Measurements from ENCODE around the gene DCTN1.
"Not testable (repeated sequence)": the region's sequence is repeated elsewhere in the genome, so short reads cannot be mapped to it uniquely, and the experiment has no call there.

The DCTN1 gene

DNA sequence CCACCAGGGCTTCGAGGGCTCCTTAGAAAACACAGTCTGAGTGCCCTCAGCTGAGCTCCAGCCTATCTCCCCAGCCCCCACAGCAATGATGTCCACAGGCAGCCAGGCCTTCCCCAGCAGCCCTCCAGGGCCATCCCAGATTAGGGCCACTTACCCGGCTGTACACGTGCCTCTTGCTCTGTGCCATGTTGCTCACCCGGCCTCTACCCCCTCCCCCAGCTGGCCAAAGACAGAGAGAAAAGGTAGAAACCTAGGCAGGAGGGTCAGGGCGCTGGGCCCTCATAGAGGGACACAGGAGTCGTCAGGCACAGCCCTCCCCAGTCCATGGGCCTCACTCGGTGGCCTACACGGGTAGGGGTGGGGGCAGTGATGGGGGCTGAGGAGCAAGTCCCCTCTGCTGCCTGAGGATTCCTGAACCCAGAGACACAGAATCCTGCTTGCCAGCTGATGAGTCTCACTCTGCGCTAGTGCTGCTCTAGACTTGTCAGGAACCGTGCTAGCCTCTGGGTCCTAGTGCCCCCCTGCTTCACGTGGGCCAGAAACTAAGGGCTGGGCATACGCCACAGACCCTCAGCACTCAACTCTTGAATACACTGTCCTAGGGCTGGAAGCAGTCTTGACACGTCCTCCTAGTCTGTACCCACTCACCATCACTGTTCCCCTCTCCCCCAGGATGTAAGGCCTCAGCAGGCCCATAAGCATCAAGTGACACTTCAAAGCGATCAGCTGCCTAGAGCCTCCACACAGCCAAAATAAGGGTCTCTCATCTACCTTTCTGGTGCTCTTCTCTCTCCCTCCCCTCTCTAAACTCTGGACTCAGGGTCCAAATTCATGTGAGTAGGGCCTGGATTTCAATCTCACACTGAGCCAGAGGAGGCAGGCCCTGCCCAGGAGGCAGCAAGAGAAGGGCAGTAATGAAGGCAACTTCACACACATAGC is at the start of gene DCTN1:
Gene DCTN1 (minus strand): TSS at position 461 of the 939 bp plus-strand sequence. CDS start 274 bp downstream, at position 187.
- Histone ChIP-seq H3K4me3 (ENCODE audit: low read length) (peak within 1 kb of the TSS; percentile 36), H3K9me3 (ENCODE audit: control insufficient read depth, low read depth, low read length) (no peaks in the 10 kb centered on the region), H3K9ac (ENCODE audit: low read length) (no peak within 1 kb of the TSS), H3K4me1 (ENCODE audit: control insufficient read depth, low read depth, low read length) (peaks cover 4% of the 10 kb centered on the region), H3K36me3 (ENCODE audit: control insufficient read depth, low read depth, low read length) (peaks cover 18% of the 10 kb centered on the region), H3K27me3 (ENCODE audit: control insufficient read depth, insufficient read depth, low read length) (no peaks in the 10 kb centered on the region), H3K27ac (ENCODE audit: low read length) (no peak within 1 kb of the TSS)

DNA sequence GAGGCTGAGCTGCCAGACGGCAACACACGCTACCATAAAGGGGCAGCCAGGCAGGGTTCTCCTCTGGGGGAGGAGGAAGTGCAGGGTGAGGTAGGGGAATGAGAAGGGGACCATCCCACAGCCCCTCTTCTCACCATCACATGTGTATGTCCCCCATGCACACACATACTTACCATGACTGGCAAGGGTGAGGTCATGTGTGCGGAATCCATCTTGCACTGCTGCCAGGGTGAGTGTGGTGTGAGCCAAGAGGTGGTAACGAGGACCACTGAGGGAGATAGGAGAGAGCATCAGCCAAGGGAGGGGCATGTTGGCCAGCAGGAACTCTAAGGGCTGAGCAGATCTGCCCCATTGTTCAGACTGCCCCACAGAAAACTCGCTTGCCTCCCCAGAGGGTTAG is 48.6 kb upstream of the DCTN1 start:
- peaks cover 3% of the 10 kb centered on the region for H3K27me3 ChIP-seq (ENCODE audit: control insufficient read depth, insufficient read depth, low read length)
- H3K9me3 ChIP-seq (ENCODE audit: control insufficient read depth, low read depth, low read length), result no peaks in the 10 kb centered on the region
- no peak overlapping the region for H3K27ac ChIP-seq (ENCODE audit: low read length)
- H3K4me1 ChIP-seq (ENCODE audit: control insufficient read depth, low read depth, low read length), result no peaks in the 10 kb centered on the region
- H3K9ac ChIP-seq (ENCODE audit: low read length), result no peak overlapping the region
- H3K36me3 ChIP-seq (ENCODE audit: control insufficient read depth, low read depth, low read length), result peaks cover 73% of the 10 kb centered on the region
- H3K4me3 ChIP-seq (ENCODE audit: low read length), result no peak overlapping the region

DNA sequence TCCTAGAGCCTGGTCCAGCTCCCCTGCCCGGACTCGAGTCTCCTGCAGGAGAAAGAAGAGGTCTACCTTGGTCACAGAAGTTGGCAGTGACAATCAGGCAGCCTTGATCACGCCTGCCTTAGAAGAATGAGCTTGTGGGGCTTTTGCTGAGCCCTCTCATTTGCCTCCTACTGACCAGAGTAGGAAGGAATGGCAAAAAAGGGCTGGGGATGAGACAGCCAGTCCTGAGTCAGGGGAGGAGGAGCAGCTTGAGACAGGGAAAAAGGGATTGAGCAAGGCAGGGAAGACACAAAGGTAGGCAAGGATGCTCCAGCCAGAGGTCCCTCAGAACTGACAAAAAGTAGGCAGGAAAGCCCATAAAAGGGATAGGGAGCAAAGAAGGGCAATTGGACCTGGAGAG is 47.4 kb upstream of the DCTN1 start:
- peaks cover 15% of the 10 kb centered on the region for H3K27me3 ChIP-seq (ENCODE audit: control insufficient read depth, insufficient read depth, low read length)
- H3K9me3 ChIP-seq (ENCODE audit: control insufficient read depth, low read depth, low read length), result no peaks in the 10 kb centered on the region
- H3K4me3 ChIP-seq (ENCODE audit: low read length), result no peak overlapping the region
- H3K27ac ChIP-seq (ENCODE audit: low read length), result no peak overlapping the region
- no peak overlapping the region for H3K9ac ChIP-seq (ENCODE audit: low read length)
- no peaks in the 10 kb centered on the region for H3K4me1 ChIP-seq (ENCODE audit: control insufficient read depth, low read depth, low read length)
- H3K36me3 ChIP-seq (ENCODE audit: control insufficient read depth, low read depth, low read length), result peaks cover 73% of the 10 kb centered on the region

DNA sequence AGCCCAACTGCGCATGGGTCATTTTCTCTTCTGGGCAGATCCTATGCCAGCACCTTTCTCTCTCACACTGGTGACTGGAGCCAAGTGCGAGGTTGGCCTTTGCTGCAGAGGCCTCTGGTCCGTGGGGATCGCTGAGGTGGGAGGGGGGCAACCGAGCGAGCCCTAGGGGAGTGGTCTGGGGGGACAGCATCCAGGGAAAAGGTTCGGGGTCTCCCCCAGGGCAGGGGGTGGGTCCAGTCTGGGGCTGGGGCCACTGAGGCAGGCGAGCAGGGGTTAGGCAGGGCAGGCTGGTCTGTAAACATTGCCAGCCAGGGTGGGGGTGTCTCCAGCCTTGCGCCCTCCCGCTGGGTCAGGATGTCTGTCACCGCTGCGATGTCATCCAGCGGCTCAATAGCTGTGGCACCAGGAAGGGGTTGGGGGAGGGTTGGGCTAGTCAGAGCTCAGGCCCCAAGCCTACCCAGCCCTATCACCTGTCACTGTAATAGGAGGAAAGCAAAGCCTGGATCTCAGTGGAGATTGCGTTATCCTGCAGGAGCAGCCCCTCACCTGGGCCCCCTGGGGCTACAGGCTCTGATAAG is 46.2 kb upstream of the DCTN1 start:
- H3K9ac ChIP-seq (ENCODE audit: low read length), result no peak overlapping the region
- no peaks in the 10 kb centered on the region for H3K4me1 ChIP-seq (ENCODE audit: control insufficient read depth, low read depth, low read length)
- H3K4me3 ChIP-seq (ENCODE audit: low read length), result no peak overlapping the region
- H3K9me3 ChIP-seq (ENCODE audit: control insufficient read depth, low read depth, low read length), result no peaks in the 10 kb centered on the region
- H3K27me3 ChIP-seq (ENCODE audit: control insufficient read depth, insufficient read depth, low read length), result peaks cover 15% of the 10 kb centered on the region
- H3K36me3 ChIP-seq (ENCODE audit: control insufficient read depth, low read depth, low read length), result peaks cover 64% of the 10 kb centered on the region
- no peak overlapping the region for H3K27ac ChIP-seq (ENCODE audit: low read length)

DNA sequence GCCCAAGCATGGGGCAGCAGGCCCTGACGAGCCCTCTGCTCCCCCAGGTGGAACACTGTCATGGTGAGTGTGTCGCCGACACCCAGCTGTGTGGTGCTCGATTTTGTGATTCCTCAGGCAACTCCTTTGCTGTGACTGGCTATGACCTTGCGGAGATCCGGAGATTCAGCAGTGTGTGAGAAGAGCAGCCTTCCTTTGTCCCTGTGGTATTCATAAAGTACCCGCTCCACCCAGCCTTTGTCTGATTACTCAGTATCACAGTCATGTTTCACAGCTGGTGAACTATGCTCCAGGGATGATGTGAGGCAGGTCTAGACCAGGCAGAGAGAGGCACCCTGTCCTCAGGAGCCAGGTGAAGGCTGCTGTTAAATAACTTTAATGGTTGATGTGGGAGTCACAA is 45.4 kb upstream of the DCTN1 start:
- Histone ChIP-seq H3K4me1 (ENCODE audit: control insufficient read depth, low read depth, low read length) (no peaks in the 10 kb centered on the region), H3K9me3 (ENCODE audit: control insufficient read depth, low read depth, low read length) (no peaks in the 10 kb centered on the region), H3K9ac (ENCODE audit: low read length) (no peak overlapping the region), H3K36me3 (ENCODE audit: control insufficient read depth, low read depth, low read length) (peaks cover 56% of the 10 kb centered on the region), H3K27ac (ENCODE audit: low read length) (no peak overlapping the region), H3K4me3 (ENCODE audit: low read length) (no peak overlapping the region), H3K27me3 (ENCODE audit: control insufficient read depth, insufficient read depth, low read length) (peaks cover 15% of the 10 kb centered on the region)

DNA sequence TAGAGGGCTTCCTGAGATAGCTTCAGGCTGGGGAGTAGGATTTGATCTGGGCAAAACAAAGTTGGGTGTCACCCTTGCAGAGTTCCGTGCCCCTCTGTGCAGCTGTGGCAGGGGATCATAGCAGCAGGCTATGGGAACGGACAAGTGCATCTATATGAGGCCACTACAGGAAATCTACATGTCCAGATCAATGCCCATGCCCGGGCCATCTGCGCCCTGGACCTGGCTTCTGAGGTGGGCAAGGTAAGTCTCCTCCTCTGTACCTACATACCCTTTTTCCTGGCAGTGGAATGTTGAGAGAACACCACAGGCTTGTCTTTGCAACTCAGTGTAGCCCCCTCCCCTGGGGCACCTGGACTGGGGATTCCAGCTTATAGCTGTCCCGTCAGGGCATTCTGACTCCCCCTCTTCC is 44.9 kb upstream of the DCTN1 start:
- H3K9ac ChIP-seq (ENCODE audit: low read length), result no peak overlapping the region
- H3K4me1 ChIP-seq (ENCODE audit: control insufficient read depth, low read depth, low read length), result no peaks in the 10 kb centered on the region
- peaks cover 19% of the 10 kb centered on the region for H3K27me3 ChIP-seq (ENCODE audit: control insufficient read depth, insufficient read depth, low read length)
- no peaks in the 10 kb centered on the region for H3K9me3 ChIP-seq (ENCODE audit: control insufficient read depth, low read depth, low read length)
- no peak overlapping the region for H3K4me3 ChIP-seq (ENCODE audit: low read length)
- H3K27ac ChIP-seq (ENCODE audit: low read length), result no peak overlapping the region
- H3K36me3 ChIP-seq (ENCODE audit: control insufficient read depth, low read depth, low read length), result peaks cover 51% of the 10 kb centered on the region

DNA sequence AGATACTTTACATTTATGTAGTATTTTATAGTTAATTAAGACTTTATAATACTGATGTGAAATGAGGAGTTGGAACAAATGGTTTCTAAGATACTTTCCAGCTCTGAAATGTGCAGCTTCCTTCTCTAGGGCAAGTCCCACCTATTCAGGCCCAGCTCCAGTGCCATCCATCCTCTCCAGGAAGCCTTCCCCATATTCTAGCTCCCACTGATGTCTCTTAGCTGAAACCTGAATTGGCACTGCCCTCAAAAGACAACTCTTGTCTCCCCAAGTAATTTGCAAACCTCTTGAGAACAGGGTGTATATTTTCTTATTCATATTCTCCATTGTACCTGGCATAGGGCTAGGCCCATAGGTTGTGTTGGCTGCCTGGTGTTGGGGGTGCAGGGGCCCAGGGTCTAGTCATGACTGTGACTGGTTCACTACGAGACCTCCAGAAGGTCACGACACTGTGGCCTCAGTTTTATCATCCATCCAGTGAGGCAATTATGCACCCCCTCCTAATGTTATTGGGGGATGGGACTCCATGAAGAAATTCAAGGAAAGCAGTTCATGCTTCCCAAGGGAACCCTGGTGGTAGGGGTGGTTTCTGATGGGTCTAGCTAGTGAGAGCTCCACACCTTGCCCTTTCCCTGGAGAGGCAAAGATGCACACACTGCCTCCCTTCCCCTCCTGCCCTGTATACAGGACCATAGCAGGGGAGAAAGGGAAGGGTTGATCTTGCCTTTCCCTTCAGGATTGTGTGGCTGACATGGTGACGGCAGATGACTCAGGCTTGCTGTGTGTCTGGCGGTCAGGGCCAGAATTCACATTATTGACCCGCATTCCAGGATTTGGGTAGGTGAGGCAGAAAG is 44.3 kb upstream of the DCTN1 start:
- H3K9me3 ChIP-seq (ENCODE audit: control insufficient read depth, low read depth, low read length), result no peaks in the 10 kb centered on the region
- H3K4me3 ChIP-seq (ENCODE audit: low read length), result no peak overlapping the region
- no peak overlapping the region for H3K9ac ChIP-seq (ENCODE audit: low read length)
- peaks cover 19% of the 10 kb centered on the region for H3K27me3 ChIP-seq (ENCODE audit: control insufficient read depth, insufficient read depth, low read length)
- no peaks in the 10 kb centered on the region for H3K4me1 ChIP-seq (ENCODE audit: control insufficient read depth, low read depth, low read length)
- H3K36me3 ChIP-seq (ENCODE audit: control insufficient read depth, low read depth, low read length), result peaks cover 44% of the 10 kb centered on the region
- H3K27ac ChIP-seq (ENCODE audit: low read length), result no peak overlapping the region

DNA sequence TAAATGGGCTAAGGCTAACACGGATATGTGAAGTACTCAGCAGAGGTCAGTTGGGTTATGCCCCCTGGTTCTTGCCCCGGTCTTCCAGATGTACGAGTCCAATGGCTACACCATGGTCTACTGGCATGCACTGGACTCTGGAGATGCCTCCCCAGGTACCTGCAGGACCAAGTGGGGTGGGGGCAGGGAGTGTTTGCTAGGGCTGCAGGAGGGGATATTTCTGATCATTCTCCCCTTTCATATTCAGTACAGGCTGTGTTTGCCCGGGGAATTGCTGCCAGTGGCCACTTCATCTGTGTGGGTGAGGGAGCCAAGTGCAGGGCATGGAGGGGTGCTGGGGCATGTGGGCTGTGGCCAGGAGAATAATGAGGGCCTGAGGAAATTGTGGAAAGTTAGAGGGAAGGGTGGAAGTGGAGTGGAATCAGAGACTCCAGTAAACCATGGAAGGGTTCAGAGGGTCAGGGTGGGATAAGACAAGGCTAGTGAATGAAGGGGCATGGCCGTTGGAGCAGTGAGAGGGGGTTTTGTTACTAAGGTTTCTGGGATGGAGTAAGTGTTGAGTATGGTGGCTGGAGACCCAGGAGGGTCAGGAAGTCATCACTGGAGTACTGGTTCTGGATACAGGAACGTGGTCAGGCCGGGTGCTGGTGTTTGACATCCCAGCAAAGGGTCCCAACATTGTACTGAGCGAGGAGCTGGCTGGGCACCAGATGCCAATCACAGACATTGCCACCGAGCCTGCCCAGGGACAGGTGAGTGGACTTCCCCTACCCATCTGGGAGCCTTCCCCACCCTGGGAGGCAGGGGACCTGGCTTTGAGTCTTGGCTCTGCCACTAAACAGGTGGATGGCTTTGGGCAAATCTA is 43.4 kb upstream of the DCTN1 start:
- peaks cover 19% of the 10 kb centered on the region for H3K27me3 ChIP-seq (ENCODE audit: control insufficient read depth, insufficient read depth, low read length)
- no peak overlapping the region for H3K9ac ChIP-seq (ENCODE audit: low read length)
- no peaks in the 10 kb centered on the region for H3K9me3 ChIP-seq (ENCODE audit: control insufficient read depth, low read depth, low read length)
- no peak overlapping the region for H3K4me3 ChIP-seq (ENCODE audit: low read length)
- no peak overlapping the region for H3K27ac ChIP-seq (ENCODE audit: low read length)
- peaks cover 35% of the 10 kb centered on the region for H3K36me3 ChIP-seq (ENCODE audit: control insufficient read depth, low read depth, low read length)
- no peaks in the 10 kb centered on the region for H3K4me1 ChIP-seq (ENCODE audit: control insufficient read depth, low read depth, low read length)

DNA sequence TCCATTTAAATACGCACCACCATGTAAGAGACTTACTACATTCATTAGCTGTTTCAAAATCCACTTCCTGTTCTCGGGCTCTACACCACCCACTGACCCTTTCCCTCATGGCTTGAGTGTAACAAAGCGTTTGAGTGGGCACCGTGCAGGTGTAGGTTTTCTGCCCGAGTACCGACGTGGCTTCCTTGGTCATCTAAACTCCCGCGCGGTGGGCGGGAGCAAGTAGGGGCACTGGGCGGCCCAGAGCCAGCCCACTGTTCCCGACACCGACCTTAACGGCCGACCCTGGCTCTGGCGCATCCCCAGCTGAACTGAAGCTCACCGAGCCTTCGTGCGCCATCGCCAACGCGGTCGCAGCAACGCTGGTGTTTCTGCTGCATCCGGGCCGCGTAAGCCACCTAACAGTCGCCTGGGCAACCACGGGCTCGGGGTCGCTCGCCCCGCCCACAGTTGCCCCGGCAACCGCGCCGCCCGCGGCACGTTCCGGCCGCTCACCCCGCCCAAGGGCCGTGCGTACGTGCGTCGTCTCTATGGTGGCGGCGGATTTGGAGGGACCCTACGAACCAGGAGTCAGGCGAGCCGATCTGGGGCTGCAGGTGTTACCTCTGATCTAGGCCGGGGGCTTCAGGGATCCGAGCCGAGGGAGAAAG is 41.2 kb upstream of the DCTN1 start, which contains the start of the genes C2orf81 and WDR54:
Gene C2orf81 (minus strand): TSS at position 399 of the 650 bp plus-strand sequence. CDS start 59 bp downstream, at position 340.
Gene WDR54 (plus strand): TSS at position 510 of the 650 bp plus-strand sequence. CDS start 424 bp downstream, outside the sequence.
- H3K27ac ChIP-seq (ENCODE audit: low read length), result peak within 1 kb of the TSS; percentile 66
- H3K4me1 ChIP-seq (ENCODE audit: control insufficient read depth, low read depth, low read length), result no peaks in the 10 kb centered on the region
- H3K9me3 ChIP-seq (ENCODE audit: control insufficient read depth, low read depth, low read length), result no peaks in the 10 kb centered on the region
- peaks cover 19% of the 10 kb centered on the region for H3K27me3 ChIP-seq (ENCODE audit: control insufficient read depth, insufficient read depth, low read length)
- peak within 1 kb of the TSS; percentile 75 for H3K9ac ChIP-seq (ENCODE audit: low read length)
- H3K36me3 ChIP-seq (ENCODE audit: control insufficient read depth, low read depth, low read length), result peaks cover 16% of the 10 kb centered on the region
- peak within 1 kb of the TSS; percentile 83 for H3K4me3 ChIP-seq (ENCODE audit: low read length)

DNA sequence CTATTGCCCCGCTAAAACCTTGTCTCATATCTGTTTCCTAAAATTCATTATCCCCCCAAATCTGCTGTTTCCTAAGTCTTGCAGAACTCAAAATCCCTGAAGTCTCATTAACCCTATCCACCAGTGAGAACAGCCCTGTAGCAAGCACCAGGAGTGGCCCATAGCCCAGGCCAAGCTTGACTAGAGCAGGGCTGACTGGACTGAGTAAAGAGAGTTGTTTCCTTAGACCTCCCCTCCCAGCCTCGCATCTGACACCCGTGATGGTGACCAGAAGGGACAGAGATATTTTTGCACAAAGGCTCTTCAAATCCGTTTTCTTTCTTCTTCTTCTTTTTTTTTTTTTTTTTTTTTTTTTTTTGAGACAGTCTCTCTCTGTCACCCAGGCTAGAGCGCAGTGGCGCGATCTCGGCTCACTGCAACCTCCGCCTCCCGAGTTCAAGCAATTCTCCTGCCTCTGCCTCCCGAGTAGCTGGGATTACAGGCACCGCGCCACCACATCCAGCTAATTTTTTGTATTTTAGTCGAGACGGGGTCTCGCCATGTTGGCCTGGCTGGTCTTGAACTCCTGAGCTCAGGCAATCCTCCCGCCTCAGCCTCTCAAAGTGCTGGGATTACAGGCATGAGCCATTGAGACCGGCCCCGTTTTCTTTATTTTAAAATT is 40.5 kb upstream of the DCTN1 start:
- not testable (repeated sequence) for H3K27ac ChIP-seq (ENCODE audit: low read length); H3K9me3 ChIP-seq (ENCODE audit: control insufficient read depth, low read depth, low read length); H3K4me1 ChIP-seq (ENCODE audit: control insufficient read depth, low read depth, low read length)
- Histone ChIP-seq H3K9ac (ENCODE audit: low read length) (peak overlapping the region; percentile 75), H3K36me3 (ENCODE audit: control insufficient read depth, low read depth, low read length) (peaks cover 10% of the 10 kb centered on the region), H3K4me3 (ENCODE audit: low read length) (peak overlapping the region; percentile 83), H3K27me3 (ENCODE audit: control insufficient read depth, insufficient read depth, low read length) (peaks cover 19% of the 10 kb centered on the region)
